Osteoblast (primary cell): ENCODE data around the gene SLC12A8. TPM values are rescaled to one million over a fixed set of nuclear protein-coding genes. Genes with fewer than 3 reads are reported as not detected.

ENCODE experiments used
- DNase-seq: peaks from one replicate; pipeline ENCODE4 v3.0.0; 2011; ENCODE audit warnings: low spot score, mixed read lengths; ENCODE audit not compliant: insufficient read length; ENCODE audit errors: missing footprints
- H2AFZ ChIP-seq: 2 replicates; pipeline ENCODE4 v1.6.0; 2011; ENCODE audit warnings: mild to moderate bottlenecking, low read length
- H3K27ac ChIP-seq: 2 replicates; pipeline ENCODE4 v1.5.1; 2011; ENCODE audit warnings: mild to moderate bottlenecking, low read depth, low read length, moderate library complexity
- H3K27me3 ChIP-seq: 2 replicates; pipeline ENCODE4 v1.6.0; 2012; ENCODE audit warnings: mild to moderate bottlenecking, control low read depth, inconsistent platforms, low read length, moderate library complexity; ENCODE audit not compliant: insufficient read depth
- H3K36me3 ChIP-seq: 2 replicates; pipeline ENCODE4 v1.5.1; 2011; ENCODE audit warnings: mild to moderate bottlenecking, low read length, control low read depth, moderate library complexity; ENCODE audit not compliant: insufficient read depth
- H3K4me1 ChIP-seq: 2 replicates; pipeline ENCODE4 v1.5.1; 2011; ENCODE audit warnings: mild to moderate bottlenecking, low read length, control low read depth, moderate library complexity; ENCODE audit not compliant: insufficient read depth
- H3K4me2 ChIP-seq: 2 replicates; pipeline ENCODE4 v1.6.0; 2011; ENCODE audit warnings: mild to moderate bottlenecking, low read length; ENCODE audit not compliant: insufficient read depth
- H3K4me3 ChIP-seq: fragments of 200-600 bp; sonication (generic); 3 replicates; pipeline ENCODE4 v1.5.1; 2012; ENCODE audit warnings: mild to moderate bottlenecking, low read length, inconsistent platforms; ENCODE audit not compliant: insufficient read depth
- H3K79me2 ChIP-seq: 2 replicates; pipeline ENCODE4 v1.6.0; 2012; ENCODE audit warnings: mild to moderate bottlenecking, low read length, control low read depth, inconsistent platforms; ENCODE audit not compliant: insufficient read depth
- H3K9me3 ChIP-seq: 2 replicates; pipeline ENCODE4 v1.5.1; 2011; ENCODE audit warnings: low read depth, low read length, control low read depth
- H4K20me1 ChIP-seq: 2 replicates; pipeline ENCODE4 v1.6.0; 2012; ENCODE audit warnings: mild to moderate bottlenecking, low read length, control low read depth; ENCODE audit not compliant: insufficient read depth
- total RNA-seq: library from RNA; depleted of rRNA; stranded (reverse); fragments of >200 nt; gene quantifications from 2 replicates; pipeline ENCODE4 v1.2.3, GENCODE V29; 2012
- TF ChIP-seq, protein P1 (sequence below): IDR thresholded peaks from 2 replicates; pipeline ENCODE4 v1.5.1; 2011; ENCODE audit warnings: mild to moderate bottlenecking, low read depth, low read length, moderate library complexity; ENCODE audit errors: extremely low read depth

SLC12A8 gene
- total RNA-seq, 1 donor, result 36.2 TPM

DNA sequence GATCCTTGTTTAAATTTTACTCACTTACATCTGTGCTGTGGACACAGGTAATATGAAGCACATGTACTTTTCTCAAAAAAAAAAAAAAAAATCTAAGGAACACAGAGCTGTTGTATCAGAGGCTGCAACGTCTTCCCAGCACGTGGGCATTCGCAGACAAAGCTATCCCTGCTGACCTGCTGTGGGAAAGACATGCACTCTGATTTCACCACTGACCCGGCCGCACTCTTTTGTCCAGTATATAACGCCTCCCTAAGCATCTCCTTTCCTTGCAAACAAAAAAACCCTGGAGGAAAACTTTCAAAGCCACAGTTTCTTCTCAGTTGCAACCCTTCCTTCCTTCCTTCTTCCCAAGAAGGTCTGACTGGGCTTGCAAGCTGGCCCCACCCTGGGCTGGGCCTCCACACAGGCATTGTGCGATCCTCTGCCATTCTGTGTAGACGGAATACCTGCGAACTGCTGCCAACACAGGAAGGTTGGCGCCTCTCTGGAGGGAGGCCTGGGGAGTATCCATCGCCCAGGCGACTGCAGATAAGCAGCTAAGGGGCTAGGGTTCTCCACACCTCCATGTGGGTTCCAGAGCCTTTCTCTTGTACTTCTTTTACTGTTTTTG lies 50.8 kb downstream of the SLC12A8 start:
- peaks cover 19% of the 10 kb centered on the region for H3K4me1 ChIP-seq
- no peaks in the 10 kb centered on the region for H4K20me1 ChIP-seq
- no peaks in the 10 kb centered on the region for H3K36me3 ChIP-seq
- H3K4me3 ChIP-seq, result no peak overlapping the region
- DNase-seq, result no peak
- H2AFZ ChIP-seq, result no peak overlapping the region
- TF ChIP-seq, protein P1, sequence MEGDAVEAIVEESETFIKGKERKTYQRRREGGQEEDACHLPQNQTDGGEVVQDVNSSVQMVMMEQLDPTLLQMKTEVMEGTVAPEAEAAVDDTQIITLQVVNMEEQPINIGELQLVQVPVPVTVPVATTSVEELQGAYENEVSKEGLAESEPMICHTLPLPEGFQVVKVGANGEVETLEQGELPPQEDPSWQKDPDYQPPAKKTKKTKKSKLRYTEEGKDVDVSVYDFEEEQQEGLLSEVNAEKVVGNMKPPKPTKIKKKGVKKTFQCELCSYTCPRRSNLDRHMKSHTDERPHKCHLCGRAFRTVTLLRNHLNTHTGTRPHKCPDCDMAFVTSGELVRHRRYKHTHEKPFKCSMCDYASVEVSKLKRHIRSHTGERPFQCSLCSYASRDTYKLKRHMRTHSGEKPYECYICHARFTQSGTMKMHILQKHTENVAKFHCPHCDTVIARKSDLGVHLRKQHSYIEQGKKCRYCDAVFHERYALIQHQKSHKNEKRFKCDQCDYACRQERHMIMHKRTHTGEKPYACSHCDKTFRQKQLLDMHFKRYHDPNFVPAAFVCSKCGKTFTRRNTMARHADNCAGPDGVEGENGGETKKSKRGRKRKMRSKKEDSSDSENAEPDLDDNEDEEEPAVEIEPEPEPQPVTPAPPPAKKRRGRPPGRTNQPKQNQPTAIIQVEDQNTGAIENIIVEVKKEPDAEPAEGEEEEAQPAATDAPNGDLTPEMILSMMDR, result no peak
- no peaks in the 10 kb centered on the region for H3K9me3 ChIP-seq
- no peaks in the 10 kb centered on the region for H3K79me2 ChIP-seq
- no peak overlapping the region for H3K4me2 ChIP-seq
- H3K27me3 ChIP-seq, result no peaks in the 10 kb centered on the region
- H3K27ac ChIP-seq, result no peak overlapping the region

DNA sequence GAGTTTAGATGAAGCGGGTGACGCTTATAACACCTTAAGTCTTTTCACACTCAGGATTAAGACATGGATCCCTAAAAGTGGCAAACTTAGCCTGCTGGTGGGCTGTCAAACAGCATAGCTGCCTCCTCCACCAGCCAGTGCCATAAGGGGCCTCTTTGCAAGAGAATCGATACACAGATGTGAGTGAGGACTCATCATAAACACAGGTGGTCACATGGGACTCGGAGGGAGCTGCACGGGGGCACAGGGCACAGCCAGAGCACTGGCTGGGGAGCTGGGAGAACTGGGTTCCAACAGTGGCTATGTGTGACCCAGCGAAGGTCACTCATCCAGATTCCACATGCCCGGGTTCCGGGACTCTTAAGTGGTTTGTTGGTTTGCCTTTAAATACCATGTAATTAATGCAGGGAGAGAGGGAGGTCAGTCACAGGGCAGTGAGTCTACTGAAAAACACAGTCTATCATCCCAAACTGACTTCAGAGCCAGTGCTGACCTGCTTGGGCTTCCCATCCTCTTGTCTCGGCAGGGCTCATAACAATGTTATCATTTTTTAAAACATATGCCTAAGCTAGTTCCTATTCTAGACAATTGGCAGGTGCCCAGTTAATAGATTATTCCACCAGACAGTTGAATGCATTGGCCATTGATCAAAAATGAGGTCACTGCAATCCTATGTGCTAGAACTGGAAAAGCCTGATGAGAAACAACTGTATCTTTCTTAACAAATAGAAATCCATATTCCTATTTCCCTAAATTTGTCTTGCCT lies 51.8 kb downstream of the SLC12A8 start:
- no peak overlapping the region for H3K4me2 ChIP-seq
- no peak overlapping the region for H3K27ac ChIP-seq
- no peak overlapping the region for H3K4me3 ChIP-seq
- H3K36me3 ChIP-seq, result no peaks in the 10 kb centered on the region
- peak; percentile 87 for DNase-seq
- H2AFZ ChIP-seq, result no peak overlapping the region
- no peaks in the 10 kb centered on the region for H4K20me1 ChIP-seq
- no peaks in the 10 kb centered on the region for H3K79me2 ChIP-seq
- H3K27me3 ChIP-seq, result no peaks in the 10 kb centered on the region
- H3K9me3 ChIP-seq, result no peaks in the 10 kb centered on the region
- peaks cover 19% of the 10 kb centered on the region for H3K4me1 ChIP-seq
- TF ChIP-seq, protein P1, result no peak

DNA sequence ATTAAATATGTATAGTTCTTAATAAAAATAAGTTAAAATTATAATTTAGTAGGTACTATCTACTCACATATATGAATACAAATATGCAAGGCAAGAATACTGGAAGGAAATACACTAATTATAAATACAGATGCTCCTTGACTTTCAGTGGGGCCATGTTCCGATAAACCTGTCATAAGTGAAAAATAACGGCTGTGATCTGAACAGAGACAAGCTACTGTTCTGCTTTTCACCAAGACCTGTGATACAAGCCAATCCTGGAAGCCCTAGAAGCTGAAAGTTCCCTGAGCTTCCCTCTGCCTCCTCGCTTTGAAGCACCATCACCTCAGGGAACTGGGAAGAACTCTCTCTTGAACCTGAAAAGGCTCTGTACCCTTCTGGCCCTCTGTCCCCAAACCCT lies 55.4 kb downstream of the SLC12A8 start:
- H4K20me1 ChIP-seq, result no peaks in the 10 kb centered on the region
- peaks cover 20% of the 10 kb centered on the region for H3K4me1 ChIP-seq
- H3K4me2 ChIP-seq, result no peak overlapping the region
- DNase-seq, result no peak
- no peaks in the 10 kb centered on the region for H3K36me3 ChIP-seq
- H2AFZ ChIP-seq, result no peak overlapping the region
- TF ChIP-seq, protein P1, result no peak
- H3K79me2 ChIP-seq, result no peaks in the 10 kb centered on the region
- no peak overlapping the region for H3K27ac ChIP-seq
- no peaks in the 10 kb centered on the region for H3K9me3 ChIP-seq
- no peak overlapping the region for H3K4me3 ChIP-seq
- no peaks in the 10 kb centered on the region for H3K27me3 ChIP-seq

DNA sequence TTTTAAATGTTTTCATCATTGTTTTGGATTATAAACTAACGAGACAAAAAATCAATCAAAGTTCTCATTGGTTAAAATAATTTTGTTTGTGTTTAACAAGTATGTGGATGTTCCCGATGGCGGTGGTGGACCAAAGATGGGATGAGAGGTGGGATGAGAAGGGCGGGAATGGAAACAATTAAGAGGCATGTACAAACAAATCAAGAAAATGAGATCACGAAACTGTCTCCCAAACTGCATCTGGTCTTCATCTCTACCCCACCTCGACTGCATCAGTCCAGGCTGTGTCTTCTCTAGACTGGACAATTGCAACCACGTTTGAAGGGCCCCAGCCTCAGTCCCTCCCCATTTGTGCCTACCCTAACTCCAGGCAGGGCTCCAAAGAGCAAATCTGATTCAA lies 56.1 kb downstream of the SLC12A8 start:
- DNase-seq, result no peak
- no peak overlapping the region for H2AFZ ChIP-seq
- H3K27ac ChIP-seq, result no peak overlapping the region
- no peaks in the 10 kb centered on the region for H3K36me3 ChIP-seq
- H4K20me1 ChIP-seq, result no peaks in the 10 kb centered on the region
- H3K9me3 ChIP-seq, result no peaks in the 10 kb centered on the region
- no peaks in the 10 kb centered on the region for H3K27me3 ChIP-seq
- no peak overlapping the region for H3K4me2 ChIP-seq
- peaks cover 27% of the 10 kb centered on the region for H3K4me1 ChIP-seq
- TF ChIP-seq, protein P1, result no peak
- no peaks in the 10 kb centered on the region for H3K79me2 ChIP-seq
- no peak overlapping the region for H3K4me3 ChIP-seq
